Measurements from ENCODE around the gene CTNNA2. TPM values are rescaled to one million over a fixed set of nuclear protein-coding genes. Genes with fewer than 3 reads are reported as not detected.

CTNNA2 gene
- total and polyA plus RNA-seq, 9 of the 15 experiments (the other 6 are each of a cell fraction or from before 2014, with no cell fraction given): 0.03 to 0.40 (median 0.15) TPM

DNA sequence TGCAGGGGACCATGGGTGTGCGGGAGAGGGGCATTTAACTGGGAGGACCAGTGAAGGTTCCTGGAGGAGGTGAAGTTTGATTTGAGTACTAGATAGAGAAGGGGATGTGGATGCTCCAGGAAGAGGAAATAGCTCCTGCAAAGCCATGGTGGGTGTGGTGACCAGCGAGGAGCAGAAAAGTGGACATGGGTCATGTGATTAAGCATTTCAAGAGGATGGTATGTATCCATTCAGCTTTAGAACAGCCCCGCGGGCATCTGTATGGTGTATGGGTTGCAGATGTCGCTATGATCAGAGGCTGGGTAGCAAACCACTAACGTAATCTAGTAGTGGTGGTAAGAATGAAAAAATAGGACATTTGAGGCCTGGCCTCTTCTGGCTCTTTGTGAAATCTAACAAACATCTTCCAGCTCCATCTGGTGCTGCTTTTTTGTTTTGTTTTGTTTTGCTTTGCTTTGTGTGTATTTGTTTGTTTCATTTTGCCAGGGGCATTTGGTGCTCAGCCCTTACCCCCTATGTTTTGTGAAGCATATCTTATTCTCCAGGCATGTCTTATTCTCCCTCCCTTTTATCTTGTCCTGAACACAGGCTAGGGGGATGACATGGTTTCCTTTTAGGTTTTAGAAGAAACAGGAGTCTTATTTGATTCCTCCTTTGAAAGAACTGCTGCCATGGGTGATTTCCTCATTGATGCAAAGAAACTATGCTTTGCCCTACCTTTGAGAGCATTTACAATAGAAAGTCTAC, 565.6 kb downstream of the CTNNA2 start (continued):
- peak; percentile 50 for TF ChIP-seq NCOR1 (IDR thresholded peaks at IDR 0.05)
- no peak for TF ChIP-seq L3MBTL2 (IDR thresholded peaks at IDR 0.05)
- TF ChIP-seq, protein P1, sequence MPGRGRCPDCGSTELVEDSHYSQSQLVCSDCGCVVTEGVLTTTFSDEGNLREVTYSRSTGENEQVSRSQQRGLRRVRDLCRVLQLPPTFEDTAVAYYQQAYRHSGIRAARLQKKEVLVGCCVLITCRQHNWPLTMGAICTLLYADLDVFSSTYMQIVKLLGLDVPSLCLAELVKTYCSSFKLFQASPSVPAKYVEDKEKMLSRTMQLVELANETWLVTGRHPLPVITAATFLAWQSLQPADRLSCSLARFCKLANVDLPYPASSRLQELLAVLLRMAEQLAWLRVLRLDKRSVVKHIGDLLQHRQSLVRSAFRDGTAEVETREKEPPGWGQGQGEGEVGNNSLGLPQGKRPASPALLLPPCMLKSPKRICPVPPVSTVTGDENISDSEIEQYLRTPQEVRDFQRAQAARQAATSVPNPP (IDR thresholded peaks at IDR 0.05; ENCODE audit: borderline replicate concordance, insufficient read depth, insufficient read length): no peak
- peak; percentile 48; the same call in 1 of the 2 replicates for TF ChIP-seq EP300 (IDR thresholded peaks at IDR 0.05; ENCODE audit: low read length)
- TF ChIP-seq IFI16 (CRISPR knock-in tag; IDR thresholded peaks at IDR 0.05): no peak
- TF ChIP-seq TOE1 (IDR thresholded peaks at IDR 0.05; ENCODE audit: borderline replicate concordance): no peak
- TF ChIP-seq TOE1 (CRISPR knock-in tag; IDR thresholded peaks at IDR 0.05; ENCODE audit: borderline replicate concordance, low read depth): no peak
- no peak for TF ChIP-seq CEBPG (CRISPR knock-in tag; IDR thresholded peaks at IDR 0.05)
- no peak for TF ChIP-seq CEBPG (tag; conservative IDR thresholded peaks at IDR 0.05 in 1 of 2, IDR thresholded peaks at IDR 0.05 in 1 of 2)
- no peak for TF ChIP-seq SMAD3 (CRISPR knock-in tag; conservative IDR thresholded peaks at IDR 0.05)
- no peak for TF ChIP-seq ZNF24 (IDR thresholded peaks at IDR 0.05)
- no peak for TF ChIP-seq ZNF586 (CRISPR knock-in tag; conservative IDR thresholded peaks at IDR 0.05)
- TF ChIP-seq ELF1 (tag; IDR thresholded peaks at IDR 0.05): no peak
- TF ChIP-seq, protein P2, sequence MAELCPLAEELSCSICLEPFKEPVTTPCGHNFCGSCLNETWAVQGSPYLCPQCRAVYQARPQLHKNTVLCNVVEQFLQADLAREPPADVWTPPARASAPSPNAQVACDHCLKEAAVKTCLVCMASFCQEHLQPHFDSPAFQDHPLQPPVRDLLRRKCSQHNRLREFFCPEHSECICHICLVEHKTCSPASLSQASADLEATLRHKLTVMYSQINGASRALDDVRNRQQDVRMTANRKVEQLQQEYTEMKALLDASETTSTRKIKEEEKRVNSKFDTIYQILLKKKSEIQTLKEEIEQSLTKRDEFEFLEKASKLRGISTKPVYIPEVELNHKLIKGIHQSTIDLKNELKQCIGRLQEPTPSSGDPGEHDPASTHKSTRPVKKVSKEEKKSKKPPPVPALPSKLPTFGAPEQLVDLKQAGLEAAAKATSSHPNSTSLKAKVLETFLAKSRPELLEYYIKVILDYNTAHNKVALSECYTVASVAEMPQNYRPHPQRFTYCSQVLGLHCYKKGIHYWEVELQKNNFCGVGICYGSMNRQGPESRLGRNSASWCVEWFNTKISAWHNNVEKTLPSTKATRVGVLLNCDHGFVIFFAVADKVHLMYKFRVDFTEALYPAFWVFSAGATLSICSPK (IDR thresholded peaks at IDR 0.05; ENCODE audit: borderline replicate concordance): no peak
- TF ChIP-seq KDM1A (IDR thresholded peaks at IDR 0.05): no peak
- no peak for TF ChIP-seq MAFK (IDR thresholded peaks at IDR 0.05; ENCODE audit: low read length)
- peak; percentile 67 for TF ChIP-seq TAL1 (IDR thresholded peaks at IDR 0.05)
- no peak for TF ChIP-seq ZFX (CRISPR knock-in tag; IDR thresholded peaks at IDR 0.05)
- no peak for TF ChIP-seq HMGN3 (IDR thresholded peaks at IDR 0.05; ENCODE audit: borderline replicate concordance, extremely low read depth, insufficient read length, low read depth, low read length)
- no peak for TF ChIP-seq CREM (IDR thresholded peaks at IDR 0.05; ENCODE audit: low read depth)
- no peak for TF ChIP-seq MAFF (IDR thresholded peaks at IDR 0.05; ENCODE audit: low read length)
- TF ChIP-seq ZNF12 (CRISPR knock-in tag; IDR thresholded peaks at IDR 0.05): no peak
- no peak for TF ChIP-seq KAT8 (IDR thresholded peaks at IDR 0.05; ENCODE audit: low read depth)
- TF ChIP-seq JUND (IDR thresholded peaks at IDR 0.05; ENCODE audit: borderline replicate concordance, low read depth, low read length): no peak
- TF ChIP-seq JUND (tag; IDR thresholded peaks at IDR 0.05; ENCODE audit: borderline replicate concordance, low read depth, low read length): no peak
- TF ChIP-seq, protein P3, sequence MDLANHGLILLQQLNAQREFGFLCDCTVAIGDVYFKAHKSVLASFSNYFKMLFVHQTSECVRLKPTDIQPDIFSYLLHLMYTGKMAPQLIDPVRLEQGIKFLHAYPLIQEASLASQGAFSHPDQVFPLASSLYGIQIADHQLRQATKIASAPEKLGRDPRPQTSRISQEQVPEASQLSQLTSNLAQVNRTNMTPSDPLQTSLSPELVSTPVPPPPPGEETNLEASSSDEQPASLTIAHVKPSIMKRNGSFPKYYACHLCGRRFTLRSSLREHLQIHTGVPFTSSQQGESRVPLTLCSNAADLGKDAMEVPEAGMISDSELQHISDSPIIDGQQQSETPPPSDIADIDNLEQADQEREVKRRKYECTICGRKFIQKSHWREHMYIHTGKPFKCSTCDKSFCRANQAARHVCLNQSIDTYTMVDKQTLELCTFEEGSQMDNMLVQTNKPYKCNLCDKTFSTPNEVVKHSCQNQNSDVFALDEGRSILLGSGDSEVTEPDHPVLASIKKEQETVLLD (IDR thresholded peaks at IDR 0.05): no peak
- TF ChIP-seq CCNT2 (IDR thresholded peaks at IDR 0.05; ENCODE audit: borderline replicate concordance, extremely low read depth, insufficient read length, low read depth, low read length): no peak

Measured in K562 (cell line).